Activated T-cell treated with anti-CD3 and anti-CD28 coated beads, Interleukin-2, amount 50 U/mL, for 4 hours (primary cell): ENCODE data around the gene MSANTD2. TPM values are rescaled to one million over a fixed set of nuclear protein-coding genes. Genes with fewer than 3 reads are reported as not detected.

Source experiments
- ATAC-seq, 2 donors: fragments of 200-7000 bp; cut with Tn5 transposase; one replicate each; pipeline ENCODE4 v1.10.0; 2021
- DNase-seq: peaks from one replicate; pipeline ENCODE4 v3.0.0-alpha.2; 2020
- H3K27me3 Mint-ChIP-seq: one replicate; pipeline ENCODE4 v1.8.0; 2021; ENCODE audit warnings: low read depth, mixed read lengths
- H3K36me3 Mint-ChIP-seq: one replicate; pipeline ENCODE4 v1.8.0; 2022; ENCODE audit warnings: mixed read lengths; ENCODE audit not compliant: insufficient read depth
- H3K4me1 Mint-ChIP-seq: one replicate; pipeline ENCODE4 v1.8.0; 2021; ENCODE audit warnings: low read depth, mixed read lengths
- H3K4me3 Mint-ChIP-seq: one replicate; pipeline ENCODE4 v1.8.0; 2021; ENCODE audit warnings: mild to moderate bottlenecking, moderate library complexity, mixed read lengths
- H3K9me3 Mint-ChIP-seq: one replicate; pipeline ENCODE4 v1.8.0; 2021; ENCODE audit warnings: mixed read lengths
- total RNA-seq, 3 donors: library from RNA; stranded (reverse); gene quantifications; one replicate each; pipeline ENCODE4 v1.2.1, GENCODE V29; 2021

MSANTD2 gene
- total RNA-seq = 10 to 100 TPM in 1 of 3 donors, 1 to 10 TPM in 2; 9.0 to 10.2 (median 9.2) TPM

GRCh38 chr11:124800226-124800929, at the start of gene MSANTD2:
MSANTD2 (minus strand) TSS chr11:124800406; CDS start chr11:124800380, 26 bp downstream.
- H3K9me3 Mint-ChIP-seq = no peaks in the 10 kb centered on the region
- DNase-seq = peak; percentile 70
- H3K27me3 Mint-ChIP-seq = no peaks in the 10 kb centered on the region
- peaks cover 29% of the 10 kb centered on the region for H3K4me1 Mint-ChIP-seq
- peaks cover 2% of the 10 kb centered on the region for H3K36me3 Mint-ChIP-seq
- ATAC-seq = peak; percentile 93 to 94
- H3K4me3 Mint-ChIP-seq = peak within 1 kb of the TSS; percentile 91

GRCh38 chr11:124846070-124846673, 46.0 kb upstream of the MSANTD2 start:
- Mint-ChIP-seq H3K9me3 (no peaks in the 10 kb centered on the region), H3K27me3 (peaks cover 85% of the 10 kb centered on the region), H3K36me3 (no peaks in the 10 kb centered on the region), H3K4me1 (peaks cover 1% of the 10 kb centered on the region), H3K4me3 (no peak overlapping the region)
- ATAC-seq (peak in 1 of 2 donors; percentile 34), DNase-seq (no peak)

- H3K4me1 Mint-ChIP-seq = peaks cover 4% of the 10 kb centered on the region
- no peak for DNase-seq
- no peaks in the 10 kb centered on the region for H3K9me3 Mint-ChIP-seq
- H3K36me3 Mint-ChIP-seq = no peaks in the 10 kb centered on the region
- no peak overlapping the region for H3K4me3 Mint-ChIP-seq
- no peak for ATAC-seq
- H3K27me3 Mint-ChIP-seq = peaks cover 89% of the 10 kb centered on the region
Observed at GRCh38 chr11:124844664-124845079, 44.5 kb upstream of the MSANTD2 start.

GRCh38 chr11:124843616-124843910, 43.4 kb upstream of the MSANTD2 start:
- no peak for DNase-seq
- H3K27me3 Mint-ChIP-seq = peaks cover 87% of the 10 kb centered on the region
- no peaks in the 10 kb centered on the region for H3K36me3 Mint-ChIP-seq
- no peak overlapping the region for H3K4me3 Mint-ChIP-seq
- ATAC-seq = no peak
- peaks cover 4% of the 10 kb centered on the region for H3K4me1 Mint-ChIP-seq
- H3K9me3 Mint-ChIP-seq = no peaks in the 10 kb centered on the region

- Mint-ChIP-seq H3K4me3 (no peak overlapping the region), H3K27me3 (peaks cover 88% of the 10 kb centered on the region), H3K36me3 (no peaks in the 10 kb centered on the region), H3K9me3 (no peaks in the 10 kb centered on the region), H3K4me1 (peaks cover 4% of the 10 kb centered on the region)
- DNase-seq (no peak), ATAC-seq (no peak)
Observed at GRCh38 chr11:124842305-124842704, 42.1 kb upstream of the MSANTD2 start.

GRCh38 chr11:124841840-124842239, 41.6 kb upstream of the MSANTD2 start:
- Mint-ChIP-seq H3K36me3 (no peaks in the 10 kb centered on the region), H3K4me1 (peaks cover 6% of the 10 kb centered on the region), H3K4me3 (no peak overlapping the region), H3K9me3 (no peaks in the 10 kb centered on the region), H3K27me3 (peaks cover 88% of the 10 kb centered on the region)
- DNase-seq (no peak), ATAC-seq (no peak)

- Mint-ChIP-seq H3K4me3 (no peak overlapping the region), H3K9me3 (no peaks in the 10 kb centered on the region), H3K27me3 (peaks cover 85% of the 10 kb centered on the region), H3K36me3 (no peaks in the 10 kb centered on the region), H3K4me1 (peaks cover 9% of the 10 kb centered on the region)
- DNase-seq (no peak), ATAC-seq (no peak)
Observed at GRCh38 chr11:124841201-124841600, 41.0 kb upstream of the MSANTD2 start.

GRCh38 chr11:124840666-124841065, 40.5 kb upstream of the MSANTD2 start:
- H3K4me1 Mint-ChIP-seq = peaks cover 10% of the 10 kb centered on the region
- H3K36me3 Mint-ChIP-seq = no peaks in the 10 kb centered on the region
- no peaks in the 10 kb centered on the region for H3K9me3 Mint-ChIP-seq
- no peak overlapping the region for H3K4me3 Mint-ChIP-seq
- no peak for ATAC-seq
- DNase-seq = no peak
- H3K27me3 Mint-ChIP-seq = peaks cover 83% of the 10 kb centered on the region

GRCh38 chr11:124839972-124840621, 39.9 kb upstream of the MSANTD2 start:
- peaks cover 78% of the 10 kb centered on the region for H3K27me3 Mint-ChIP-seq
- H3K4me1 Mint-ChIP-seq = peaks cover 10% of the 10 kb centered on the region
- no peak for DNase-seq
- no peaks in the 10 kb centered on the region for H3K36me3 Mint-ChIP-seq
- H3K9me3 Mint-ChIP-seq = no peaks in the 10 kb centered on the region
- peak in 1 of 2 donors; percentile 14 for ATAC-seq
- peak overlapping the region; percentile 45 for H3K4me3 Mint-ChIP-seq

GRCh38 chr11:124839128-124839971, 39.1 kb upstream of the MSANTD2 start:
- Mint-ChIP-seq H3K9me3 (no peaks in the 10 kb centered on the region), H3K36me3 (no peaks in the 10 kb centered on the region), H3K27me3 (peaks cover 72% of the 10 kb centered on the region), H3K4me3 (no peak overlapping the region), H3K4me1 (peaks cover 10% of the 10 kb centered on the region)
- DNase-seq (no peak), ATAC-seq (peak; percentile 44 to 45)

GRCh38 chr11:124838805-124839127, 38.6 kb upstream of the MSANTD2 start:
- peaks cover 10% of the 10 kb centered on the region for H3K4me1 Mint-ChIP-seq
- H3K36me3 Mint-ChIP-seq = no peaks in the 10 kb centered on the region
- no peak overlapping the region for H3K4me3 Mint-ChIP-seq
- no peak for DNase-seq
- peaks cover 66% of the 10 kb centered on the region for H3K27me3 Mint-ChIP-seq
- no peaks in the 10 kb centered on the region for H3K9me3 Mint-ChIP-seq
- no peak for ATAC-seq

- DNase-seq = no peak
- Mint-ChIP-seq H3K4me1 (peaks cover 9% of the 10 kb centered on the region), H3K4me3 (no peak overlapping the region), H3K36me3 (no peaks in the 10 kb centered on the region), H3K27me3 (peaks cover 55% of the 10 kb centered on the region), H3K9me3 (no peaks in the 10 kb centered on the region)
- peak in 1 of 2 donors; percentile 20 for ATAC-seq
Observed at GRCh38 chr11:124837491-124837856, 37.3 kb upstream of the MSANTD2 start.

GRCh38 chr11:124835918-124836317, 35.7 kb upstream of the MSANTD2 start:
- Mint-ChIP-seq H3K9me3 (no peaks in the 10 kb centered on the region), H3K27me3 (peaks cover 40% of the 10 kb centered on the region), H3K36me3 (no peaks in the 10 kb centered on the region), H3K4me3 (peak overlapping the region; percentile 60), H3K4me1 (peaks cover 9% of the 10 kb centered on the region)
- ATAC-seq (no peak), DNase-seq (no peak)

- Mint-ChIP-seq H3K4me3 (no peak overlapping the region), H3K27me3 (peaks cover 29% of the 10 kb centered on the region), H3K9me3 (no peaks in the 10 kb centered on the region), H3K4me1 (peaks cover 6% of the 10 kb centered on the region), H3K36me3 (no peaks in the 10 kb centered on the region)
- DNase-seq (no peak), ATAC-seq (no peak)
Observed at GRCh38 chr11:124834526-124835180, 34.4 kb upstream of the MSANTD2 start.
